CD4-positive, alpha-beta T cell treated with Interleukin-2 at 100 ng/mL for 4 hours (primary cell): Measurements from ENCODE around the gene SELENOO.

Source experiments
- DNase-seq: peaks from one replicate; pipeline ENCODE4 v3.0.0-alpha.2; 2020; ENCODE audit warnings: low spot score

SELENOO gene

GRCh38 chr22:50236731-50237409, 36.1 kb downstream of the SELENOO start:
- no peak for DNase-seq

GRCh38 chr22:50238755-50239154, 37.9 kb downstream of the SELENOO start:
- no peak for DNase-seq

GRCh38 chr22:50242406-50242949, 41.7 kb downstream of the SELENOO start:
- DNase-seq: no peak

DNA sequence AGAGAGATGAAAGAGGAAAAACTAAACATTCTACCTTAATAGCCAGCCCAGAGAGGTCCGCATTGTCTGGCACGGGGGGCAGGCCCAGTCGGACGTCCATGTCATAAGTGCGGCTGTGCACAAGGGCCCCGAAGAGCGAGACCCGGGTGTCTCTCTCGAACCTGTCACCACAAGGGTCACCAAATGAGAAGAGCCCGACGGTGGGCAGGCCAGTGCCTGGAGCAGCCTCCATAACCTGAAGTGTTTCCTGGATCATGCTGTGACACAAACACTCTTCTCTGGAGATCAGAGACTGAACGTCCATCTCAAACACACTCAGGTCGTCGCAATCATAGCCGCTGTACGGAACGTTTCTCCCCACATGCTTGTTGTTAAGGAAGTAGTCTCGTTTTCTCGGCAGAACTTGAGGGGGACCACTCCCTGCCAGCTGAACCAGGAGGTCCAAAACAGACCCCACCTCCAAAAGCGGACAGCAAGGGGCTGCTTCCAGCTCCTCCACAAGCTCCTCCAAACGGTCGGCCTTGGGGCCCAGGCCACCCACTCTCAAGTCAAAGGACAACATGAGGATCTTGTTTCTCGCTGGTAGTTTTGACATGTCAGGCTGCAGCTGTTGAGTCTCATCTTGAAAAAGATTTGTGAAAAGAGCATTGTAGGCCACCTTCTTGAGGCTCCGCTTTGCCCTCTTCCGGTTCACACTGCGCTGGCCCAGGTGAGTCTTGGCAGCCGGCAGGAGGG, 43.0 kb downstream of the SELENOO start:
- no peak for DNase-seq

DNA sequence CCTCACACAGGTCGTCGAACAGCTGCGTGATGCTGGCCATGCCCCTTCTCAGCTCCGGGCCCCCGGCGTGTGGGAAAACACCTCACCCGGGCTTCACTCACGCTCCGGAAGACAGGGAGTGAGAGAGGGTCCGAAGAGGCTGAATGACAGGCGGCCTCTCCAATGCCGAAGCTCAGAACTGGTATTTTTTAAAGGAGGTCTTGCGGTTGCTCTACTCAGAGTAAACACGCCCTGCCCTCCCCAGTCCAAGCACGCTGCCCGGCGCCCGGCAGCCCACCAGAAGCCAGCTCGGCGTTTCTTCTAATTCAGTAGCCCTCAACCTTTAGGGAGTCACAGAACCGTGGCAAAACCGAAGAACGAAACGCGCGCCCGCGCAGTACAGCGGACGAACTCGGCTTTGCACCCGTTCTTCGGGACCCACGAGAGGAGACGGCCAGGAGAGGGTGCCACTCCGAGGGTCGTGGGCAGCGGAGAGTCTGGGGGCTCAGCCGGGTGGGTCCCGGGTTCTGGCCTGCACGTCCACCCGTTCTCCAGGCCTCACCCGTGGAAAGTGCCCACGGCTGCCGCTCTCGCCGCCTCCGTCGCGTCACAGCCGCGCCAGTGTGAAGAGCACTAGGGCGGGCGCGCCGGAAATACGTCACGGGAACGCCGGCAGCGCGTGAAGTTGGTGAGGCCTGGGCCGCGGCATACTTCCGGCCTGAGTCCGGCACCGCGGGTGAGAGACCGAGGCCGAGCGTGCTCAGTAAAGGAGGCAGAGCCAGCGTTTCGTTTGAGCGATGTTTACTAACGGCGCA, 43.8 kb downstream of the SELENOO start, which contains the start of gene TUBGCP6:
Gene TUBGCP6, minus strand, starts transcription at position 604 of the 794 bp plus-strand sequence. Its CDS starts 564 bp downstream, at position 40.
- DNase-seq: peak; percentile 89

- no peak for DNase-seq
Measured at GRCh38 chr22:50245214-50246072, 44.6 kb downstream of the SELENOO start.

- DNase-seq: no peak
Measured at GRCh38 chr22:50246242-50247175, 45.7 kb downstream of the SELENOO start.

GRCh38 chr22:50247748-50248147, 46.9 kb downstream of the SELENOO start:
- peak; percentile 71 for DNase-seq

- no peak for DNase-seq
Measured at GRCh38 chr22:50248196-50249081, 47.6 kb downstream of the SELENOO start.

DNA sequence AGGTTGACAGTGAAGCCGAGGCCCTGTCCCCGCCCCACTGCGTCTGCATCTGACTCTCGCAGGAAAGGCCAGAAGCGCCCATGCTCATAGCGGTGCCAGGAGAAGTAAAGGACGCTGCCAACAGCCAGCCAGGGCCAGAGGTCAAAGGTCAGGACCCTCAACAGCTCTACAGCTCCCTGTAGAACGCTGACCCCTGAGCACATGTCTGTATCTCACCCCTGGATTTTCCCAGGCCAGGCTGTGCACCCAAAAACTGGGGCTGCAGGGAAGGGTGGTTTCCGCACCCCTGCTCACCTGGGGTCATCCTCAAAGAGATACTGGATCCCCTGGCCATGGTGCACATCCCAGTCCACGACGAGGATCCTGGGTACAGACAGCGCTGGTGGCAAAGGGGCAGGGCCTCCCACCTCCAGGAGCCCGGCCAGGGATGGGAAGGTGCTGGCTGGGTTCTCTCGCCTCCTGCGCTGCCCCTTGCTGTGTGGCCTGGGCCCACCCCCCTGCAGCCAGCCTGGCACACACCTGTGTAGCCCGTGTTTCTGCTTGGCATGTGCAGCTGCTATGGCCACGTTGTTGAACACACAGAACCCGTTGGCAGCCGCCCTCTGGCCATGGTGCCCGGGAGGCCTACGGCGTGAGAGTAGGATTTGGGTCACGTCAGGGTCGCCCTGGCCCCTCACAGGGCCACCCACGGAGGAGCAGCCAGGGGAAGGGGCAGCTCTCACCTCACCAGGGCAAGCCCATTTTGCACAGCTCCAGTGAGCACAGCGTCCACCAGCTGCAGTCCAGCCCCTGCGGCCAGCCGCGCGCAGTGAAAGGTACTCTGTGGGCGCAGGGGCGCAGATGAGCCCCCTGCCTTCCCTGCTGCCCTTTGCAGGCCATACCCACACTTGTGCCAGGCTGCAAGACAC, 48.8 kb downstream of the SELENOO start:
- DNase-seq: no peak

DNA sequence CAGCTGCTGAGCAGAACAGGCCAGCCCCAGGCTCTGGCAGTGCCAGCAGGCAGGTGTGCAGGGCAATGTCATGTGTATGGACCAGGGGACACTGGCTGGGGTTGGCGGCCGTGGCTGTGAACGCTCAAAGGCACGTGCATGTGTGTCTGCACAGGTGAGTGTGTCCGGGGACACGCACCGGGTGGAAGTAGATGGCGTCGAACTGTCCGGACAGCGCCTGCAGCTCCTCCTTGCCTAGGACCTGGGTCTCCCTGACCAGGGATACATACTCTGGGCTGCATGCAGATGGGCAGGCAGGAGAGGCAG, 49.4 kb downstream of the SELENOO start:
- DNase-seq: no peak

DNA sequence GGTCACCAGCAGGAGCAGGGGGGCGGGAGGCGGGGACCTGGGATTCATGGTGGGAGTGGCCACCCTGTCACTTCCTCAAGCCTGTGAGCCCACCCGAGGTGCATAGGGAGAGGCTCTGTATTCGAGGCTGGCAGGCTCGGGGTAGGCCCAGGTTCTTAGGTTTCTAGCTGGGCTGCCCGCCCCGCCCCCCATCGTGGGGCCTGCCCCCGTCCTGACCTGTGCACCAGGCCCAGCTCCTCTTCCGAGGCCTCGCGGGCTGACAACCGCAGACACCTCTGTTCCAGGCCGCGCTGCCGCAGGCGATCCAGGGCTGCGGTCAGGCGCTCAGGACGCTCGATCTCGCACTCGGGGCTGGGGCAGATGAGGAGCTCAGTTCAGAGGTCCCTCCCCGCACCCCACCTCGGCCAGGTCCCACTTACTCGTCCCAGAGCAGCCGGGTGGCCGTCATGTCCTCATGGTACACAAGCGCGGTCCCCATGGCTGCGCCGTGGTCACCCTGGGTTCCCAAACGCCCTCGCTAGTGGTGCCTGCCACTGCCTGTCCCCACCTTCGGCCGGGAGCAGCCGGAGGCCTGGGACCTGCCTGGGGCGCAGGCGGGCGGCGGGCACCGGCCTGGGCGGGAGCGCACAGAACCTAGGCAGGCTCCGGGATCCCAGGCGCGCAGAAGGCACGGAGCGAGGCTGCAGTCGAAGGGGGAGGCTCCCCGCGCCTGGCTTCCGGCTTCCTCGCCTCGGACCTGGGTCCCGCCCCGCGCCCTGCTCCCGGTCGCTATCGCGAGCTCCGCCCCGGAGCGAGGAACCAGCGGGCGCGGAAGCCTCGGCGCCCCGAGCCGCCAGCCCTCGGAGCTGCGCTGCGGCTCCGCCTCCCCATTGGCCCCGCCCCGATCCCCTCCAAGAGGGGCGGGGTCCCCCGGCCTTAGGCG, 50.0 kb downstream of the SELENOO start, which contains the start of gene HDAC10:
Gene HDAC10, minus strand, starts transcription at position 711 of the 922 bp plus-strand sequence. Its CDS starts 233 bp downstream, at position 478.
- DNase-seq: peak; percentile 77

GRCh38 chr22:50251477-50252081, 50.8 kb downstream of the SELENOO start:
- DNase-seq: no peak

DNA sequence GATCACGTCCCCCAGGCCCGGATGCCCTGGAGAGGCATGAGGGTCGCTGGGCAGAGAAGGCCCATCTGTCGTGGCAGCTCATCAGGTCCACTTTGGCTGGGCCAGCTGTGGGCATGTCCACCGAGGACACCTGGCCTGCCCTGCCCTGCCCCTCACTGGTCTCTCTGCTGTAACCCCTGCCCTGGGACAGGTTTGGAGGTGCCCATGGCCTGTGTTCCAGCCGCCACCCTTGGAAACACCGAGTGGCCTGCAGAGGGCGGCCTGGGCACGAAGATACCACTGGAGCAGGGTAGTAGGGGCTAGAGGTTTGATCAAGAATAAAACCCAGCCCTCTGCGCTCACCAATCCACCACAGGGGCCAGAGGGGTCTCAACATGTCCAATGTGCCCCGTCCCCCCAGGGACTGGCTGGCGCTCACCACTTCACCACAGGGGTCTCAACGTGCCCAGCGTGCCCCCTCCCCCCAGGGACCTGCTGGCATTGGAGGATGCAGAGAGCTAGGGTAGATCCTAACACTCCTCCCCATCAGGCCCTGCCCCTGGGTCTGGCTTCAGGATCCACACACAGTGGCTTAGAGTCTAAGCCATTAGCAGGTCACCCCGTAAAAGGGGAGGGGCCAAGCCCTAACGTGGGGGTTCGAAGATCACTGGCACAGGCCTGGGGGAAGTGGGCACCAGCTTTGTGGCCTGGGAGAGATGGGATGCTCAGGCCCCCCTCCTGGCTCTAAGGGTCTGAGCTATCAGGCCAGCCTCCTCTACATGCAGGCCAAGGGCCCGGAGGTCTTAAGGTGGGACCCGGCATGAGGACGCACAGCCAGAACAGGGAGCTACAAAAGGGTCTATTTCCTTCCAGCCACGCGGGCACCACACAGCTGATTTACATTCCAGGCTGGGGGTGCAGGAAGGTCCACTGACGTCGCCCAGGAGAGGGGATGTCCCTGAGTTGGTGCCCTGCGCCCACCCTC, 51.6 kb downstream of the SELENOO start:
- peak; percentile 77 for DNase-seq
